ENCODE measurements around the gene CDC73.

DNA sequence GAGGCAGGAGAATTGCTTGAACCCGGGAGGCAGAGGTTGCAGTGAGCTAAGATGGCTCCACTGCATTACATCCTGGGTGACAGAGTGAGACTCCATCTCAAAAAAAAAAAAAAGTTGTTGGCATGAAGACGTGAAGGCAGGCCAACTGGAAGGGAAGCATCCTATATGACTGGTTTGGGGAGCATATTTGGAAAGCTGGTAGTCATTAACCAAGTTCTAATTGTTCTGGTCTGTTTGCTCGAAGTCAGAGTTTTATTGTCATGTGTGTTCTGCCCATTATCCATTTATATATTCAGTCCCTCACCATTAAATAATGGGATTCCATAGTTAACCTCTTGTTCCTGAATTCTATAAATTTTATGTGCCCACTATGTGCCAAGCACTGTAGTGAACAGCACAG is 13.4 kb upstream of the CDC73 start:
- TF ChIP-seq POLR2AphosphoS5 (IDR thresholded peaks at IDR 0.05; ENCODE audit: low read depth, low read length), result no peak
- TF ChIP-seq SIN3A (IDR thresholded peaks at IDR 0.05; ENCODE audit: borderline replicate concordance, insufficient read depth, low read length), result no peak
- no peak for TF ChIP-seq TAF1 (IDR thresholded peaks at IDR 0.05; ENCODE audit: borderline replicate concordance, insufficient read depth, low read length)
- TF ChIP-seq, protein P1, sequence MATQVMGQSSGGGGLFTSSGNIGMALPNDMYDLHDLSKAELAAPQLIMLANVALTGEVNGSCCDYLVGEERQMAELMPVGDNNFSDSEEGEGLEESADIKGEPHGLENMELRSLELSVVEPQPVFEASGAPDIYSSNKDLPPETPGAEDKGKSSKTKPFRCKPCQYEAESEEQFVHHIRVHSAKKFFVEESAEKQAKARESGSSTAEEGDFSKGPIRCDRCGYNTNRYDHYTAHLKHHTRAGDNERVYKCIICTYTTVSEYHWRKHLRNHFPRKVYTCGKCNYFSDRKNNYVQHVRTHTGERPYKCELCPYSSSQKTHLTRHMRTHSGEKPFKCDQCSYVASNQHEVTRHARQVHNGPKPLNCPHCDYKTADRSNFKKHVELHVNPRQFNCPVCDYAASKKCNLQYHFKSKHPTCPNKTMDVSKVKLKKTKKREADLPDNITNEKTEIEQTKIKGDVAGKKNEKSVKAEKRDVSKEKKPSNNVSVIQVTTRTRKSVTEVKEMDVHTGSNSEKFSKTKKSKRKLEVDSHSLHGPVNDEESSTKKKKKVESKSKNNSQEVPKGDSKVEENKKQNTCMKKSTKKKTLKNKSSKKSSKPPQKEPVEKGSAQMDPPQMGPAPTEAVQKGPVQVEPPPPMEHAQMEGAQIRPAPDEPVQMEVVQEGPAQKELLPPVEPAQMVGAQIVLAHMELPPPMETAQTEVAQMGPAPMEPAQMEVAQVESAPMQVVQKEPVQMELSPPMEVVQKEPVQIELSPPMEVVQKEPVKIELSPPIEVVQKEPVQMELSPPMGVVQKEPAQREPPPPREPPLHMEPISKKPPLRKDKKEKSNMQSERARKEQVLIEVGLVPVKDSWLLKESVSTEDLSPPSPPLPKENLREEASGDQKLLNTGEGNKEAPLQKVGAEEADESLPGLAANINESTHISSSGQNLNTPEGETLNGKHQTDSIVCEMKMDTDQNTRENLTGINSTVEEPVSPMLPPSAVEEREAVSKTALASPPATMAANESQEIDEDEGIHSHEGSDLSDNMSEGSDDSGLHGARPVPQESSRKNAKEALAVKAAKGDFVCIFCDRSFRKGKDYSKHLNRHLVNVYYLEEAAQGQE (IDR thresholded peaks at IDR 0.05; ENCODE audit: insufficient read depth in 1 of 2, low read depth in 2 of 2, low read length in 2 of 2), result no peak
- no peak for TF ChIP-seq FOXP2 (optimal IDR thresholded peaks at IDR 0.05; ENCODE audit: borderline replicate concordance, extremely low read depth, extremely low read length, insufficient read depth)
